Immature natural killer cell (primary cell): ENCODE data around the gene CYP3A5. TPM values are rescaled to one million over a fixed set of nuclear protein-coding genes. Genes with fewer than 3 reads are reported as not detected.
A peak's percentile ranks its signal among the peaks of the same experiment; 100 is the strongest.

Source experiments
- DNase-seq, 3 donors: peaks; one replicate each; pipeline ENCODE4 v3.0.0; 2022; ENCODE audit warnings: mixed read lengths in 1 of 3
- H3K27ac Mint-ChIP-seq, 6 donors: one replicate each; pipeline ENCODE4 v1.8.0; 2020; ENCODE audit warnings: mixed read lengths in 6 of 6, mild to moderate bottlenecking in 5 of 6, inconsistent platforms in 4 of 6, moderate library complexity in 3 of 6
- H3K27me3 Mint-ChIP-seq, 3 donors: one replicate each; pipeline ENCODE4 v1.8.0; 2020 to 2021; ENCODE audit warnings: low read depth in 3 of 3, mild to moderate bottlenecking in 3 of 3, mixed read lengths in 3 of 3, moderate library complexity in 3 of 3, inconsistent platforms in 1 of 3
- H3K36me3 Mint-ChIP-seq, 3 donors: one replicate each; pipeline ENCODE4 v1.8.0; 2020; ENCODE audit warnings: mixed read lengths in 3 of 3, inconsistent platforms in 2 of 3, mild to moderate bottlenecking in 2 of 3
- H3K4me1 Mint-ChIP-seq, 2 donors: one replicate each; pipeline ENCODE4 v1.8.0; 2020; ENCODE audit warnings: inconsistent platforms in 2 of 2, mild to moderate bottlenecking in 2 of 2, mixed read lengths in 2 of 2, moderate library complexity in 1 of 2
- H3K4me3 Mint-ChIP-seq, 5 donors: one replicate each; pipeline ENCODE4 v1.8.0; 2020; ENCODE audit warnings: mild to moderate bottlenecking in 5 of 5, mixed read lengths in 5 of 5, inconsistent platforms in 3 of 5, moderate library complexity in 3 of 5
- H3K9me3 Mint-ChIP-seq, 6 donors: one replicate each; pipeline ENCODE4 v1.8.0; 2020; ENCODE audit warnings: mild to moderate bottlenecking in 6 of 6, mixed read lengths in 6 of 6, inconsistent platforms in 4 of 6, moderate library complexity in 3 of 6
- polyA plus RNA-seq, 3 donors: library from polyadenylated mRNA; unstranded; fragments of 300-500 nt; fragmentation: Illumina TruSeq; gene quantifications; one replicate each; pipeline ENCODE4 v1.2.3, GENCODE V29; 2021

CYP3A5 gene
- polyA plus RNA-seq, 3 donors from 2014 or later, result 0.35 TPM; not detected in 2

DNA sequence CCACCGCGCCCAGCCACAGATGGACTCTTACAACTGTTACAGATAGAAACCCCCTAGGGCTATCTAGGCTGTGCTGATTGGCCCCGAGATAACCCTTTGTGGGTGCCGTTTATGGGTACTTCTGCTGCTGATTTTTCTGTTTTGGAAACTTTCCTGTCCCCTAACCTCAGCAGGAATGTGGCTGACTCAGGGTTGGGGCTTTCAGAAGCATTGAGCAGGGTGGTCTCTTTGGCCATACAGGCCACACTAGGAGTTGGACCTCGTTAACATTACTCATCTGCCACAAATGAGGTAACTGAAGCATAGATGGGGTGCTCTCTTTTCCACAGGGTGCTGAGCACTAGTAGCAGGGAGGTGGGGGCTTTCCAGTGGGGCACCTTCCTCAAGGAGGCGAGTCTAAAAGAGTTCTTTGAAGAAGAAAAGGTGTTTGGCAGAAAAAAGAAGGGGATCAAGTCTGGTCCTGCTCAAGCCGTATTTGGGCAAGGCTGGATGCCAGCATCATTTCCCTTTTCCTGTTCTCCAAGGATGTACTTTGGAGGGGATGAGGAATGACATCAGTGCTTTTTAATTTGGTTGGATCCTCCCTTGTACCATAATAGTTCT lies 56.6 kb downstream of the CYP3A5 start:
- DNase-seq, result no peak
- Mint-ChIP-seq H3K4me1 (peaks cover 48 to 50% of the 10 kb centered on the region in 2 donors), H3K4me3 (peak overlapping the region; percentile 55 to 82 (median 77)), H3K27ac (peak overlapping the region; percentile 84 to 95 (median 92)), H3K36me3 (peaks cover 31 to 68% (median 34%) of the 10 kb centered on the region in 3 donors), H3K9me3 (no peaks in the 10 kb centered on the region), H3K27me3 (peaks cover 0 to 8% (median 6%) of the 10 kb centered on the region in 3 donors)

- H3K4me1 Mint-ChIP-seq, result peaks cover 54 to 55% of the 10 kb centered on the region in 2 donors
- H3K9me3 Mint-ChIP-seq, result no peaks in the 10 kb centered on the region
- H3K27me3 Mint-ChIP-seq, result peaks cover 0 to 10% (median 6%) of the 10 kb centered on the region in 3 donors
- H3K27ac Mint-ChIP-seq, result peak overlapping the region in 3 of 6 donors; percentile 10 to 94 (median 76)
- peaks cover 31 to 67% (median 33%) of the 10 kb centered on the region in 3 donors for H3K36me3 Mint-ChIP-seq
- no peak for DNase-seq
- H3K4me3 Mint-ChIP-seq, result no peak overlapping the region
These were observed 57.2 kb downstream of the CYP3A5 start for GRCh38 chr7:99622596-99622995.

DNA sequence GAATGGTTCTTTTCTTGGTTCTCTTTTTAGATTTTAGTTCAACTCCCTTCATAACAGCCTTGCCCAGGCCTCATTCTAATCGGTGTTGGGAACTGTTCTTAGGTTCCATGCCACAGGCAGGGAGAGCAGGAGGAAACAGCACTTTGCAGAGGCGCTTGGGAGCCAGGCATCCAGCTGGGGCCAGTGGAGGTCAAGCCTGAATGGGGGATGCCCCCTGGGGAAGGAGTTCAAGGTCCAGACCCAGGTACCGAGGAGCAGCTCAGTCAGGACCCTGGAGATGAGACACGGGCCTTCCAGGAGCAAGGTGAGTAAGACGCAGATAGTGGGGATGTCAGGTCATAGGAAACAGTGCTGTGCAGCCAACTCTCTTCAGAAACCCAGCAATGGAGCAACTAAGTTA lies 58.5 kb downstream of the CYP3A5 start:
- H3K27me3 Mint-ChIP-seq, result peaks cover 3 to 10% (median 10%) of the 10 kb centered on the region in 3 donors
- DNase-seq, result no peak
- peaks cover 30 to 58% (median 33%) of the 10 kb centered on the region in 3 donors for H3K36me3 Mint-ChIP-seq
- no peak overlapping the region for H3K4me3 Mint-ChIP-seq
- no peaks in the 10 kb centered on the region for H3K9me3 Mint-ChIP-seq
- peaks cover 64 to 65% of the 10 kb centered on the region in 2 donors for H3K4me1 Mint-ChIP-seq
- peak overlapping the region in 4 of 6 donors; percentile 17 to 75 (median 30) for H3K27ac Mint-ChIP-seq

- H3K9me3 Mint-ChIP-seq, result no peaks in the 10 kb centered on the region
- peaks cover 3 to 13% (median 10%) of the 10 kb centered on the region in 3 donors for H3K27me3 Mint-ChIP-seq
- H3K4me3 Mint-ChIP-seq, result no peak overlapping the region
- H3K4me1 Mint-ChIP-seq, result peaks cover 56 to 61% of the 10 kb centered on the region in 2 donors
- no peak for DNase-seq
- peak overlapping the region in 3 of 6 donors; percentile 35 to 75 (median 55) for H3K27ac Mint-ChIP-seq
- peaks cover 26 to 47% (median 27%) of the 10 kb centered on the region in 3 donors for H3K36me3 Mint-ChIP-seq
These were observed 60.1 kb downstream of the CYP3A5 start for GRCh38 chr7:99619571-99620130.

GRCh38 chr7:99618726-99619125 lies 61.1 kb downstream of the CYP3A5 start:
- Mint-ChIP-seq H3K4me3 (peak overlapping the region; percentile 31 to 98 (median 98)), H3K9me3 (no peaks in the 10 kb centered on the region), H3K36me3 (peaks cover 21 to 39% (median 26%) of the 10 kb centered on the region in 3 donors), H3K27me3 (peaks cover 3 to 9% (median 6%) of the 10 kb centered on the region in 3 donors), H3K4me1 (peaks cover 47 to 52% of the 10 kb centered on the region in 2 donors), H3K27ac (peak overlapping the region in 5 of 6 donors; percentile 41 to 99 (median 94))
- no peak for DNase-seq

- no peaks in the 10 kb centered on the region for H3K9me3 Mint-ChIP-seq
- peak overlapping the region; percentile 98 for H3K4me3 Mint-ChIP-seq
- H3K27me3 Mint-ChIP-seq, result peaks cover 3 to 9% (median 6%) of the 10 kb centered on the region in 3 donors
- peaks cover 13 to 28% (median 22%) of the 10 kb centered on the region in 3 donors for H3K36me3 Mint-ChIP-seq
- peak overlapping the region; percentile 94 to 99 (median 97) for H3K27ac Mint-ChIP-seq
- no peak for DNase-seq
- peaks cover 36 to 44% of the 10 kb centered on the region in 2 donors for H3K4me1 Mint-ChIP-seq
These were observed 62.5 kb downstream of the CYP3A5 start for GRCh38 chr7:99617192-99617781.

- peak; percentile 86 to 88 (median 88) for DNase-seq
- Mint-ChIP-seq H3K27me3 (peaks cover 3 to 9% (median 6%) of the 10 kb centered on the region in 3 donors), H3K36me3 (peaks cover 13 to 24% (median 18%) of the 10 kb centered on the region in 3 donors), H3K4me1 (peaks cover 33 to 44% of the 10 kb centered on the region in 2 donors), H3K4me3 (peak within 1 kb of the TSS; percentile 98), H3K27ac (peak within 1 kb of the TSS; percentile 94 to 99 (median 97)), H3K9me3 (no peaks in the 10 kb centered on the region)
These were observed 63.2 kb downstream of the CYP3A5 start, which contains the start of gene ZSCAN25 for GRCh38 chr7:99616359-99617191. Gene ZSCAN25, plus strand, starts transcription at chr7:99616946. Its CDS starts 2,661 bp downstream, at chr7:99619607.

- Mint-ChIP-seq H3K4me1 (peaks cover 33 to 44% of the 10 kb centered on the region in 2 donors), H3K27ac (peak overlapping the region; percentile 94 to 99 (median 97)), H3K36me3 (peaks cover 10 to 18% (median 13%) of the 10 kb centered on the region in 3 donors), H3K4me3 (peak overlapping the region; percentile 98), H3K9me3 (no peaks in the 10 kb centered on the region), H3K27me3 (peaks cover 3 to 9% (median 6%) of the 10 kb centered on the region in 3 donors)
- no peak for DNase-seq
These were observed 63.8 kb downstream of the CYP3A5 start for GRCh38 chr7:99615989-99616358.

DNA sequence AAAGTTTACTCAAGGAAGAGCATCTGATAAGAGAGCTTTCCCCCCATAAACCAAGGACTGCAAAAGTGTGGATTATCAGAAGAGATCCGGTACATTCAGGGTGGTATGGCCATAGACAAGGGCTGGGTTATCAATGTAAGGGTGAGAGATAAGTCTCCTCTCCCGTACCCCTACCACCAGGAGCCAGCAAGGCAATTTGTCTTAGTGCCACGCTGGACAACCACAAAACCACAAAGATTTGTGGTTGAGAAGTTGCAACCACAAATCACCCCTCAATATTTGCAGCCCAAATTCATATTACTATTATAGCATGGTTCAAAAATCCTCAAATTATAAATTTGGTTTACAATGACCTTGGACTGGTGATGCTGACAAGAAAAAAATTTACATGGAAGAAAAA lies 65.3 kb downstream of the CYP3A5 start:
- peaks cover 7% of the 10 kb centered on the region in 3 donors for H3K36me3 Mint-ChIP-seq
- H3K27ac Mint-ChIP-seq, result no peak overlapping the region
- peaks cover 33 to 41% of the 10 kb centered on the region in 2 donors for H3K4me1 Mint-ChIP-seq
- H3K9me3 Mint-ChIP-seq, result no peaks in the 10 kb centered on the region
- DNase-seq, result no peak
- peaks cover 3 to 9% (median 6%) of the 10 kb centered on the region in 3 donors for H3K27me3 Mint-ChIP-seq
- H3K4me3 Mint-ChIP-seq, result peak overlapping the region in 2 of 5 donors; percentile 6 to 55

DNA sequence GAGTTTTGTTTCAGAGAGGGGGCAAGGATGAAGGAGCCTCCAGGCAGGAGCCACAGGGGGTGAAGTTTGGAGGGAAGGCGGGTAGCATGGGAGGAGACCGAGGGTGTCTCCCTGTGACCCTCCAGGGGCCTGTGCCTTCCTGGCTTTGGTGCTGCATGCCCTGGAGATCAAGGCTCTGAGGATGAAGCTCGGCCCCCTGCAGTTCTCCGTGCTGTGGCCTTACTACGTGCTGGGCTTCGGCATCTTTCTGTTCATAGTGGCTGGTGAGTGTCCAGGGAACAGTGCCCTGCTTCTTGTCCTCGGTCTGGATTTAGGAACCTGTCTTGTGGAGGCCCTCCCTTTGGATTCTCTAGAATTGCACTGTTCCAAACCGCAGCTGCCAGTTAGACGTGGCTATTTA lies 72.2 kb downstream of the CYP3A5 start:
- H3K27me3 Mint-ChIP-seq, result peaks cover 0 to 1% (median 0%) of the 10 kb centered on the region in 3 donors
- no peaks in the 10 kb centered on the region for H3K36me3 Mint-ChIP-seq
- H3K27ac Mint-ChIP-seq, result no peak overlapping the region
- no peak for DNase-seq
- no peak overlapping the region for H3K4me3 Mint-ChIP-seq
- peaks cover 0 to 1% (median 0%) of the 10 kb centered on the region in 6 donors for H3K9me3 Mint-ChIP-seq
- no peaks in the 10 kb centered on the region for H3K4me1 Mint-ChIP-seq

GRCh38 chr7:99606531-99606930 lies 73.3 kb downstream of the CYP3A5 start:
- peaks cover 0 to 1% (median 0%) of the 10 kb centered on the region in 6 donors for H3K9me3 Mint-ChIP-seq
- no peak for DNase-seq
- H3K27ac Mint-ChIP-seq, result no peak overlapping the region
- H3K4me3 Mint-ChIP-seq, result no peak overlapping the region
- H3K36me3 Mint-ChIP-seq, result no peaks in the 10 kb centered on the region
- H3K27me3 Mint-ChIP-seq, result peaks cover 0 to 1% (median 0%) of the 10 kb centered on the region in 3 donors
- H3K4me1 Mint-ChIP-seq, result no peaks in the 10 kb centered on the region

DNA sequence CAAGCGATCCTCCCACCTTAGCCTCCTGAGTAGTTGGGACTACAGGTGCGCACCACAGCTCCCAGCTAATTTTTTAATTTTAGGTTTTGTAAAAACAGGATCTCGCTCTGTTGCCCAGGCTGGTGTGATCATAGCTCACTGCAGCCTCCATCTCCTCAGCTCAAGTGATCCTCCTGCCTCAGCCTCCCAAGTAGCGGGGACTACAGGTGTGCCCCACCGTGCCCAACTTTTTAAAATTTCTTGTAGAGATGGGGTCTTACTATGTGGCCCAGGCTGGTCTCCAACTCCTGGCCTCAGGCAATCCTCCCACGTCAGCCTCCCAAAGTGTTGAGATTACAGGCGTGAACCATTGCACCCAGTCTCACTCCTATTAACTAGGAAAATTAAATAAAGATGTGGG lies 74.3 kb downstream of the CYP3A5 start:
- Mint-ChIP-seq H3K27me3 (peaks cover 0 to 1% (median 0%) of the 10 kb centered on the region in 3 donors), H3K27ac (no peak overlapping the region), H3K4me3 (no peak overlapping the region), H3K4me1 (no peaks in the 10 kb centered on the region), H3K36me3 (no peaks in the 10 kb centered on the region), H3K9me3 (peaks cover 0 to 1% (median 0%) of the 10 kb centered on the region in 6 donors)
- DNase-seq, result no peak

DNA sequence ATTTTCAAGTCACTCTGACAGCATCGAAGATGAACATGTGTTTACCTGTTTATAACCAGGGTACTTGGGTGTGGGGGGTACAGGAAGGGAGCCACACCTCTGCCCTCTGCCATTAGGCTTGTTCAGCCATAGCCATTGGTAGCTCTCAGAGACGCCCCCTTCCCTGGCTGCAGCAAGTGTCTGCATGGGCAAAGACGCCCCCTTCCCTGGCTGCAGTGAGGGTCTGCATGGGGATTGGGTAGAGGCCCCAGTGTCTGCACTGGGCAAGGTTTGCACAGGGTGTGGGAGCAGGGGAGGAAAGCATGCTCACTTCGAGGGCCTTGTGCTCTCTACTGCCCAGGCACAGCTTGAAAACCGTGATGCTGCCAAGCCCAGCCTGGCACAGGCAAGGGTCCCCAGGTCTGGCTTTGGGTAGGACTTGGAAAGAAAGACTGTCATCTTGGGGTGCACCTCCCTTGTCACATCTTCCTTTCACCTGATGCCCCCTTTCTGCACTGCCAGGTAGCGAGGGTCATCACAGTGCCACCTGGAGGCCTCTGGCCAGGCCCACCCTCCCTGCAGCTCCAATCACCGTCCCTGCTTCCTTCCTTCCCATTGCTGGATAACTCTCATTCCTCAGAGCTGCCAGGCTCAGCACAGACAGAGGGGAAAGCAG lies 78.0 kb downstream of the CYP3A5 start:
- no peak overlapping the region for H3K27ac Mint-ChIP-seq
- H3K4me3 Mint-ChIP-seq, result no peak overlapping the region
- no peaks in the 10 kb centered on the region for H3K4me1 Mint-ChIP-seq
- peaks cover 0 to 4% (median 0%) of the 10 kb centered on the region in 3 donors for H3K27me3 Mint-ChIP-seq
- H3K36me3 Mint-ChIP-seq, result no peaks in the 10 kb centered on the region
- no peaks in the 10 kb centered on the region for H3K9me3 Mint-ChIP-seq
- no peak for DNase-seq
